HS-5 (cell line): ENCODE data around the gene ZNF180.
"Not testable (repeated sequence)": the region's sequence is repeated elsewhere in the genome, so short reads cannot be mapped to it uniquely, and the experiment has no call there.

ENCODE experiments used
- DNase-seq: peaks from one replicate; pipeline ENCODE4 v3.0.0-alpha.2; 2012; ENCODE audit warnings: low read depth

ZNF180 gene

GRCh38 chr19:44498988-44499387 lies 1.3 kb downstream of the ZNF180 start:
- no peak for DNase-seq

- DNase-seq: no peak
Observed at GRCh38 chr19:44496711-44497110, 3.6 kb downstream of the ZNF180 start.

- DNase-seq: peak; percentile 11
Observed at GRCh38 chr19:44476559-44477408, 23.5 kb downstream of the ZNF180 start.

DNA sequence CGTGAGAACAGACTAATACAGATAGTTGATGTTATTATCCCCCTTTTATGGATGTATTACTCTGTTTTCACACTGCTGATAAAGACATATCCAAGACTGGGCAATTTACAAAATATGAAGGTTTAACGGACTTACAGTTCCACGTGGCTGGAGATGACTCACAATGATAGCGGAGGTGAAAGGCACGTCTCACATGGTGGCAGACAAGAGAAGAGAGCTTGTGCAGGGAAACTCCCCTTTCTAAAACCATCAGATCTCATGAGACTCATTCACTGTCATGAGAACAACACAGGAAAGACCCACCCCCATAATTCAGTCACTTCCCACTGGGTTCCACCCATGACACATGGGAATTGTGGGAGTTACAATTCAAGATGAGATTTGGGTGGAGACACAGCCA lies 31.6 kb downstream of the ZNF180 start:
- not testable (repeated sequence) for DNase-seq

- DNase-seq: not testable (repeated sequence)
Observed at GRCh38 chr19:44462600-44463286, 37.6 kb downstream of the ZNF180 start.

DNA sequence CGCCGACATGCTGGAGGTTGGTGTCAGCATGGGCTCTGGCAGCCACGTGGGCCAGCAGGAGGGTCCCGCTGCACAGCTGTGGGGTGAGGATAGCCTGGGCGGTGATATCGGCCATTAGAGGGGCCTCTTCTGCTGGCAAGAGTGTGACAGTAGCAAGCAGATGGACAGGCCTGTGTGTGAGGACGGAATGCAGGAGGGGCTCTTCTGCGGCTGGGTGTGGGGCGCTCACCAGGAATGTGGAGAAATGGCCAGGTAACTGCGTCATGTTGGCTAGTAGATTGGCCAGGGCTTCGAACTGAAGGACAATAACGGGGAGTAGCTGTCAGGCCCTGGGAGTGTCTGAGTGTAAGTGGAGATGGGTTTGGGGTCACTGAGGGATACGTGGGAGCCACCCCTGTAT lies 44.3 kb downstream of the ZNF180 start:
- not testable (repeated sequence) for DNase-seq

DNA sequence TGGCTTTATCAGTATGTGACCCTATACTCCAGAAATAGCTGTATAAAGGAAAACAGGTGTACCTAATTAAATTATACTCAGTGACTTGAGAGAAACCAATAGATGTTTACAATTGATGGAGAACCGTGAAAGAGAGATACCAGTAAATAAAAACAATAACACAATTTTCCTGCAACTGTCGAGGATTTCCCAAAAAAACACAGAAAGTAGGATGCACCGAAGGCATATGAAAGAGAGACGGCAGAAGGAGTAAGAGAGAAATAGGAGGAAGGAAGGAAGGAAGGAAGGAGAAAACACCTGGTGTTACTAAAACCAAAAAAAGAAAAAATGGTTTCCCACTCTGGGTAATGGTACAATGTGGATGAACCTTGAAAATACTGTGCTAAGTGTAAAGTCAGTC lies 45.2 kb downstream of the ZNF180 start:
- no peak for DNase-seq

DNA sequence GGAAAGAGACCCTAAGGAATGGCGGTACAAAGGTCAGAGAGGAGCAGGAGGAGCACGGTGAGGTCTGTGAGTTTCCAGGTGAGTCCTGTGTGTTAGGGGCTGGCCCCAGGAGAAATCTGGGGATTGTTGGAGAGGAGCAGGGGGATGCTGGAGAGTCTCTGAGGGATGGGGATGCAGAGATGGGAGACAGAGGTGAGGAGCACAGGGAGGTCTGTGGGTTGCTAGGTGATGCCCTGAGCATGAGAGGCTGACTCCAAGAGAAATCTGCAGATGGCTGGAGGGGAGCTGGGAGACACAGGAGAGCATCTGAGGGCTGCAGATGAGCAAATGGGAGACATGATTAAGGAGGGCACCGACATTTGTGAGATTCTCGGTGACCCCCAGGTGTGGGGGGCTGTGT lies 48.0 kb downstream of the ZNF180 start:
- DNase-seq: no peak

- DNase-seq: no peak
Observed at GRCh38 chr19:44451687-44452086, 48.6 kb downstream of the ZNF180 start.

DNA sequence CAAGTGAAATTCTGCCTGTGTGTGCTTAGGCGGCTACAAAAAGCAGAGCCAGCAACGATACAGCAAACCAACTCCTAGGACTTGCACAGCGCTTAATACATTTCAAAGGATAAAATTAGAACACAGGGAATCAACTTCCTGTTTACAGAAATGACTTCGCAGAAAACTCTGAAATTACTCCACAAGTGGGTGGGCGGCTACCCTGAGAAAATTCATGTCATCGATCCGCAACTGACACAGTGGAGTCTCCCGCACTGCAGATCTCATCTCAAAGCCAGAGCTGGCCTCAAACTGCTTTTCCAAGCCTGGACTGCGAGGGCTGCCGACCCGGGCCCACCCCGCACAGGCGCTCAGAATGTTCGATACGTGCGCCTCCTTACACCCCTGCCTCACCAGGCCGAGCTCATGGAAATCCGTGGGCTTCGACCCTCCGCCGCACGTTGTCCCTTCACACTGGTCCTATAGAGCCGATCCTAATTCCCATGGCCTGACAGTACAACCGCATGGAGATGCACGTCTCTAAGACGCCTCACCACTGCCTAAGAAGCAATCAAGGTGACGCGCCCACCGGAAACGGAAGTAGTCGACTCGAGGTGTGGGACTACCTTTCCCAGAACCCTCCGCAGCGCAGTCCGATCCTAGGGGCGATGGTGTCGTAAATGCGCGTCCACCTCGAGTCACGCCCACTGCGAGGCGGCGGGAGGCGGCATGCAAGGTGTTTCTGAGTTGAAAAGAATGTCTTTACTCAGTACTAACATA lies 52.2 kb downstream of the ZNF180 start, which contains the start of gene ZNF229:
ZNF229 (minus strand) TSS at position 557 of the 759 bp plus-strand sequence. CDS start 5,625 bp downstream, outside the sequence.
- DNase-seq: no peak

DNA sequence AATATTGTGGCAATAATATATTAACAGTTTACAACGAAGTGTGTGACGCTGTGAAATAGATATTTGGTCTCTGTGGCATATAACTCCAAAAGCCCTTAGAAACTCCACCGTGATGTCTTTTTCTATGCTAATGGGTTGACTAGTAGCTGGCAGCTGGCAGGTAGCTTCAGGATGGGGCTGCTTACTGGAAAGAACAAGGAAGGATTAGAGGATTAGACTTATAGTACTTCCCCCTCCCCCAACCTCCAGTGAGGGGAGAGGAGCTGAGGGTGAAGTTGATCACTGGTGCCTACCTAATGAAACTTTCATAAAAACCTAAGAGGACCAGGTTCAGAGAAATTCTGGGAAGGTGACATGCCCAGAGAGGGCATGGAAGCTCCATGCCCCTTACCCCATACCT lies 61.9 kb downstream of the ZNF180 start:
- no peak for DNase-seq

- DNase-seq: no peak
Observed at GRCh38 chr19:44435441-44435840, 64.9 kb downstream of the ZNF180 start.

DNA sequence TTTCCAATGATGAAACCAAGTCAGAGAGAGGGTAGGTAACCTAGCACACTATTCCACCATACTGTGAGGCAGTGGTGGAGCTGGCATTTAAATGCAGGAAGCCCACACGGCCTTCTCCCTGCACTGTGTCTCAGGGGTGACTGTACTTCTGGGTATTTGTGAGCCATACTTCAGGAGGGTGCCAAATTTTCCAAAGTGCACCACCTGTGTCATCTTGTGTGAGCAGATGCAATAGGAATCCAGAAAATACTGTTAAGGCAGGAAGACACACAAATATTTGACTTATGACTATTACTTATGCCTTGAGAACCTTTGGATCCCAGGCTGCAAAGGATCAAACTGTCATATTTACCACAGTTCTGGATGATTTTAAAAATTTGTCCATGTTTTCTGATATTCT lies 69.4 kb downstream of the ZNF180 start:
- DNase-seq: peak; percentile 41
